ENCODE data around the gene FCGR2B. TPM values are rescaled to one million over a fixed set of nuclear protein-coding genes. Genes with fewer than 3 reads are reported as not detected.

Gene FCGR2B
- total and polyA plus RNA-seq, 2 of the 13 experiments (the other 11 are each of a cell fraction or from before 2014, with no cell fraction given) = not detected

DNA sequence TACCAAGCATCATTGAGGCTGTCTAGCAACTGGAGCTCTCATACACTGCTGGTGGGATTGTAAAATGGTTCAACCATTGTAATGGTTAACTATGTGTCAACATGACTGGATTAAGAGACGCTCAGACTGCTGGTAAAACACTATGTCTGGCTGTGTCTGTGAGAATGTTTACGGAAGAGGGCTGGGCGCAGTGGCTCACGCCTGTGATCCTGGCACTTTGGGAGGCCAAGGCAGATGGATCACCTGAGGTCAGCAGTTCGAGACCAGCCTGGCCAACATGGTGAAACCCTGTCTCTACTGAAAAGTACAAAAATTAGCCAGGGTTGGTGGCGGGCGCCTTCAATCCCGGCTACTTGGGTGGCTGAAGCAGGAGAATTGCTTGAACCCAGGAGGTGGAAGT is 39.3 kb downstream of the FCGR2B start (continued):
- TF ChIP-seq, protein P1, sequence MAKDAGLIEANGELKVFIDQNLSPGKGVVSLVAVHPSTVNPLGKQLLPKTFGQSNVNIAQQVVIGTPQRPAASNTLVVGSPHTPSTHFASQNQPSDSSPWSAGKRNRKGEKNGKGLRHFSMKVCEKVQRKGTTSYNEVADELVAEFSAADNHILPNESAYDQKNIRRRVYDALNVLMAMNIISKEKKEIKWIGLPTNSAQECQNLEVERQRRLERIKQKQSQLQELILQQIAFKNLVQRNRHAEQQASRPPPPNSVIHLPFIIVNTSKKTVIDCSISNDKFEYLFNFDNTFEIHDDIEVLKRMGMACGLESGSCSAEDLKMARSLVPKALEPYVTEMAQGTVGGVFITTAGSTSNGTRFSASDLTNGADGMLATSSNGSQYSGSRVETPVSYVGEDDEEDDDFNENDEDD (CRISPR knock-in tag; IDR thresholded peaks at IDR 0.05; ENCODE audit: borderline replicate concordance) = no peak
- TF ChIP-seq ZNF20 (CRISPR knock-in tag; IDR thresholded peaks at IDR 0.05) = no peak
- no peak for TF ChIP-seq HCFC1 (IDR thresholded peaks at IDR 0.05; ENCODE audit: low read depth, low read length)
- no peak for TF ChIP-seq HIC2 (CRISPR knock-in tag; IDR thresholded peaks at IDR 0.05; ENCODE audit: low read depth)
- no peak for TF ChIP-seq SNAPC4 (CRISPR knock-in tag; IDR thresholded peaks at IDR 0.05)
- no peak for TF ChIP-seq SOX13 (IDR thresholded peaks at IDR 0.05)
- TF ChIP-seq SOX13 (CRISPR knock-in tag; conservative IDR thresholded peaks at IDR 0.05 in 1 of 2, IDR thresholded peaks at IDR 0.05 in 1 of 2) = peak in 1 of 2 experiments; percentile 80; a peak in 2 of 4 replicates
- no peak for TF ChIP-seq ZNF10 (CRISPR knock-in tag; IDR thresholded peaks at IDR 0.05; ENCODE audit: borderline replicate concordance, low read depth)
- no peak for TF ChIP-seq KAT7 (CRISPR knock-in tag; IDR thresholded peaks at IDR 0.05; ENCODE audit: borderline replicate concordance)
- TF ChIP-seq, protein P2, sequence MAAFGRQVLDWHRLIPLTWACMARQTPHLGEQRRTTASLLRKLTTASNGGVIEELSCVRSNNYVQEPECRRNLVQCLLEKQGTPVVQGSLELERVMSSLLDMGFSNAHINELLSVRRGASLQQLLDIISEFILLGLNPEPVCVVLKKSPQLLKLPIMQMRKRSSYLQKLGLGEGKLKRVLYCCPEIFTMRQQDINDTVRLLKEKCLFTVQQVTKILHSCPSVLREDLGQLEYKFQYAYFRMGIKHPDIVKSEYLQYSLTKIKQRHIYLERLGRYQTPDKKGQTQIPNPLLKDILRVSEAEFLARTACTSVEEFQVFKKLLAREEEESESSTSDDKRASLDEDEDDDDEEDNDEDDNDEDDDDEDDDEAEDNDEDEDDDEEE (CRISPR knock-in tag; IDR thresholded peaks at IDR 0.05) = no peak
- TF ChIP-seq ASH2L (IDR thresholded peaks at IDR 0.05; ENCODE audit: insufficient read length, low read depth, low read length) = no peak
- TF ChIP-seq ZNF354B (CRISPR knock-in tag; IDR thresholded peaks at IDR 0.05) = no peak
- no peak for TF ChIP-seq ZNF451 (CRISPR knock-in tag; IDR thresholded peaks at IDR 0.05)
- TF ChIP-seq NFKB2 (CRISPR knock-in tag; IDR thresholded peaks at IDR 0.05; ENCODE audit: borderline replicate concordance) = no peak
- no peak for TF ChIP-seq DMAP1 (CRISPR knock-in tag; IDR thresholded peaks at IDR 0.05)
- TF ChIP-seq ZNF136 (CRISPR knock-in tag; IDR thresholded peaks at IDR 0.05; ENCODE audit: low read depth) = no peak
- TF ChIP-seq ZNF33A (CRISPR knock-in tag; IDR thresholded peaks at IDR 0.05; ENCODE audit: borderline replicate concordance) = no peak
- no peak for TF ChIP-seq MZF1 (CRISPR knock-in tag; IDR thresholded peaks at IDR 0.05; ENCODE audit: borderline replicate concordance)
- no peak for TF ChIP-seq SOX6 (IDR thresholded peaks at IDR 0.05)
- TF ChIP-seq SOX6 (CRISPR knock-in tag; IDR thresholded peaks at IDR 0.05) = peak; percentile 76
- no peak for TF ChIP-seq NBN (conservative IDR thresholded peaks at IDR 0.05)
- TF ChIP-seq ZNF570 (CRISPR knock-in tag; IDR thresholded peaks at IDR 0.05; ENCODE audit: borderline replicate concordance) = no peak
